ENCODE results near the gene CD28.

CD28 gene

GRCh38 chr2:203708846-203709396, 2.5 kb downstream of the CD28 start:
- no peak for TF ChIP-seq REST (IDR thresholded peaks at IDR 0.05; ENCODE audit: insufficient replicate concordance, low read depth)
- no peak for TF ChIP-seq GABPA (IDR thresholded peaks at IDR 0.05; ENCODE audit: low read depth)
- TF ChIP-seq POLR2AphosphoS5 (IDR thresholded peaks at IDR 0.05; ENCODE audit: low read depth), result no peak
- no peak for TF ChIP-seq SPI1 (IDR thresholded peaks at IDR 0.05; ENCODE audit: borderline replicate concordance, low read depth)
- TF ChIP-seq, protein P1, sequence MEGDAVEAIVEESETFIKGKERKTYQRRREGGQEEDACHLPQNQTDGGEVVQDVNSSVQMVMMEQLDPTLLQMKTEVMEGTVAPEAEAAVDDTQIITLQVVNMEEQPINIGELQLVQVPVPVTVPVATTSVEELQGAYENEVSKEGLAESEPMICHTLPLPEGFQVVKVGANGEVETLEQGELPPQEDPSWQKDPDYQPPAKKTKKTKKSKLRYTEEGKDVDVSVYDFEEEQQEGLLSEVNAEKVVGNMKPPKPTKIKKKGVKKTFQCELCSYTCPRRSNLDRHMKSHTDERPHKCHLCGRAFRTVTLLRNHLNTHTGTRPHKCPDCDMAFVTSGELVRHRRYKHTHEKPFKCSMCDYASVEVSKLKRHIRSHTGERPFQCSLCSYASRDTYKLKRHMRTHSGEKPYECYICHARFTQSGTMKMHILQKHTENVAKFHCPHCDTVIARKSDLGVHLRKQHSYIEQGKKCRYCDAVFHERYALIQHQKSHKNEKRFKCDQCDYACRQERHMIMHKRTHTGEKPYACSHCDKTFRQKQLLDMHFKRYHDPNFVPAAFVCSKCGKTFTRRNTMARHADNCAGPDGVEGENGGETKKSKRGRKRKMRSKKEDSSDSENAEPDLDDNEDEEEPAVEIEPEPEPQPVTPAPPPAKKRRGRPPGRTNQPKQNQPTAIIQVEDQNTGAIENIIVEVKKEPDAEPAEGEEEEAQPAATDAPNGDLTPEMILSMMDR (IDR thresholded peaks at IDR 0.05; ENCODE audit: insufficient read depth, low read length), result no peak
- no peak for DNase-seq (ENCODE audit: low read depth in 1 of 2, low spot score in 1 of 2)
- Histone ChIP-seq H3K27ac (replicated peaks) (no peak overlapping the region), H3K27me3 (ENCODE audit: insufficient read depth, poor library complexity, severe bottlenecking) (peaks cover 2% of the 10 kb centered on the region), H3K4me3 (replicated peaks; ENCODE audit: insufficient read depth, low read length) (no peak overlapping the region)

- TF ChIP-seq POLR2AphosphoS5 (IDR thresholded peaks at IDR 0.05; ENCODE audit: low read depth) (no peak), SPI1 (IDR thresholded peaks at IDR 0.05; ENCODE audit: borderline replicate concordance, low read depth) (no peak), GABPA (IDR thresholded peaks at IDR 0.05; ENCODE audit: low read depth) (no peak), REST (IDR thresholded peaks at IDR 0.05; ENCODE audit: insufficient replicate concordance, low read depth) (no peak)
- TF ChIP-seq, protein P1 (IDR thresholded peaks at IDR 0.05; ENCODE audit: insufficient read depth, low read length), result no peak
- H3K27ac ChIP-seq (replicated peaks), result no peak overlapping the region
- no peak overlapping the region for H3K4me3 ChIP-seq (replicated peaks; ENCODE audit: insufficient read depth, low read length)
- no peak for DNase-seq (ENCODE audit: low read depth in 1 of 2, low spot score in 1 of 2)
- H3K27me3 ChIP-seq (ENCODE audit: insufficient read depth, poor library complexity, severe bottlenecking), result peaks cover 2% of the 10 kb centered on the region
These were observed 3.1 kb downstream of the CD28 start for GRCh38 chr2:203709416-203710040.

DNA sequence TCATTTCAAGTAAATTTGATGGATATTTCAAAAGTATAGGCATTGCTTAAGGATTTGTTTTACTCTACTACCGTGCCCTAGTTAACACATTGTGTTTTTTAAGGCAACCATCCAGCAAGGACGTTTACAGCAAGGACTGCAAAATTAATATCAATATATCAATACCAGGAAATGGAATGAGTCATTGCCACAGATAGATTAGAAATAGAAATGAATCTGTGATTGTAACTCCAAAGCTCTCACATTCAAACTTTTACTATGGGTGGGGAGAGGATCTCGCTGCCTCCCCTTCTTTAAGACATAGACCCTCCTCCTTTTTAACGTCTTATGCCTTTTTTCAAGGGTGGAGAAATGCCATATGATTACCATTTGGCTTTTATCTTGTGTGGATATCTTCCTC, 3.8 kb downstream of the CD28 start:
- Histone ChIP-seq H3K27me3 (ENCODE audit: insufficient read depth, poor library complexity, severe bottlenecking) (peaks cover 2% of the 10 kb centered on the region), H3K4me3 (replicated peaks; ENCODE audit: insufficient read depth, low read length) (no peak overlapping the region), H3K27ac (replicated peaks) (no peak overlapping the region)
- DNase-seq (ENCODE audit: low read depth in 1 of 2, low spot score in 1 of 2), result no peak
- no peak for TF ChIP-seq GABPA (IDR thresholded peaks at IDR 0.05; ENCODE audit: low read depth)
- TF ChIP-seq REST (IDR thresholded peaks at IDR 0.05; ENCODE audit: insufficient replicate concordance, low read depth), result no peak
- TF ChIP-seq SPI1 (IDR thresholded peaks at IDR 0.05; ENCODE audit: borderline replicate concordance, low read depth), result no peak
- TF ChIP-seq POLR2AphosphoS5 (IDR thresholded peaks at IDR 0.05; ENCODE audit: low read depth), result no peak
- TF ChIP-seq, protein P1 (IDR thresholded peaks at IDR 0.05; ENCODE audit: insufficient read depth, low read length), result no peak
